ENCODE data around the gene LRRC23. TPM values are rescaled to one million over a fixed set of nuclear protein-coding genes. Genes with fewer than 3 reads are reported as not detected.

The LRRC23 gene
- total and polyA plus RNA-seq, 9 of the 15 experiments (the other 6 are each of a cell fraction or from before 2014, with no cell fraction given) = 2.2 to 7.0 (median 3.0) TPM

DNA sequence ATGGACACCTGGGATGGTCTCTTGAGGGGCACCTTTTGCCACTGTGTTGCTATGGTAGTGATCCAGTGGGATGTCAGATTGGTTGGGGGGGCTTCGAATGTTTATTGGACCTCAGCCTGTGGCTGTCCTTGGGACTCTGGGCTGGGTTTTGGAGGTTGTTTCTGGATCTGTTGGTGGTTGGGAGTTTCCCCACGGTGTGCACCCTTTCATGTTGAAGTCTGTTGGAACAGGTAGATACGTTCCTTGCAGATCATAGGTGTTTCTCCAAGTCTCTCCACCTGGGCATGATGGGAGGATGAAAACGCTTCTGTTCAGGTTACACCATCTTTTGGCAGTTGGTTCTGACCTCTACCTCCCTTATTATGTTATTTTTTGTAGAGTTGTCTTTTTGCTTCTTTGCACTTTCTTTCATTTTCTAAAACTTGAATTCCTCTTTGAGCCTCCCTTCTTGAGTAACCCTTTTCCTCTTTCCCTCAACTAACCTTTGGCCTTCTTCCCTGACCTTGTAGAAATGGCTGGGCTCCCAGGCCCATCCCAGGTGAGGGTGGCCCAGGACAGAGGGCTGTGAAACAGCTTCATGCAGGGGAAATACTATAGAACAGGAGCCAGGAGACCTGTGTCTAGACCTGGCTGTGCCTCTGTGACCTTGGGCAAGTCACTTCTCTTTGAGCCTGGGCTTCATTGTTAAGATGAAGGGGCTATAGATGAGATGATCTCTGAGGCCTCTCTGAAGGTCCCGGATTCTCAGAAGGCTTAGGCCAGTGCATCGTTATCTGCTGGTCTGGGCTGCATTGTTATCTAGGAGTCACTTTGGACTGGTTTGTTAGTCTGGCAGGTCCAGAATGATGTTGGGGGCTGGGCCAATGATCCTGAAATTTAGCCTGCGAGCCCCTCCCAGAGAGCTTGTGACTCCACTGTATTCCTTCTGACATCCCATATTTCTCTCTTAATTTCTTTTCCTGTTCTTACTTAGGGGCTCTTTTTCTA, 25.1 kb downstream of the LRRC23 start (continued):
- TF ChIP-seq, protein P1, sequence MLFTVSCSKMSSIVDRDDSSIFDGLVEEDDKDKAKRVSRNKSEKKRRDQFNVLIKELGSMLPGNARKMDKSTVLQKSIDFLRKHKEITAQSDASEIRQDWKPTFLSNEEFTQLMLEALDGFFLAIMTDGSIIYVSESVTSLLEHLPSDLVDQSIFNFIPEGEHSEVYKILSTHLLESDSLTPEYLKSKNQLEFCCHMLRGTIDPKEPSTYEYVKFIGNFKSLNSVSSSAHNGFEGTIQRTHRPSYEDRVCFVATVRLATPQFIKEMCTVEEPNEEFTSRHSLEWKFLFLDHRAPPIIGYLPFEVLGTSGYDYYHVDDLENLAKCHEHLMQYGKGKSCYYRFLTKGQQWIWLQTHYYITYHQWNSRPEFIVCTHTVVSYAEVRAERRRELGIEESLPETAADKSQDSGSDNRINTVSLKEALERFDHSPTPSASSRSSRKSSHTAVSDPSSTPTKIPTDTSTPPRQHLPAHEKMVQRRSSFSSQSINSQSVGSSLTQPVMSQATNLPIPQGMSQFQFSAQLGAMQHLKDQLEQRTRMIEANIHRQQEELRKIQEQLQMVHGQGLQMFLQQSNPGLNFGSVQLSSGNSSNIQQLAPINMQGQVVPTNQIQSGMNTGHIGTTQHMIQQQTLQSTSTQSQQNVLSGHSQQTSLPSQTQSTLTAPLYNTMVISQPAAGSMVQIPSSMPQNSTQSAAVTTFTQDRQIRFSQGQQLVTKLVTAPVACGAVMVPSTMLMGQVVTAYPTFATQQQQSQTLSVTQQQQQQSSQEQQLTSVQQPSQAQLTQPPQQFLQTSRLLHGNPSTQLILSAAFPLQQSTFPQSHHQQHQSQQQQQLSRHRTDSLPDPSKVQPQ (CRISPR knock-in tag; IDR thresholded peaks at IDR 0.05; ENCODE audit: borderline replicate concordance) = no peak
- no peak for TF ChIP-seq ARID4B (CRISPR knock-in tag; IDR thresholded peaks at IDR 0.05)
- TF ChIP-seq, protein P2, sequence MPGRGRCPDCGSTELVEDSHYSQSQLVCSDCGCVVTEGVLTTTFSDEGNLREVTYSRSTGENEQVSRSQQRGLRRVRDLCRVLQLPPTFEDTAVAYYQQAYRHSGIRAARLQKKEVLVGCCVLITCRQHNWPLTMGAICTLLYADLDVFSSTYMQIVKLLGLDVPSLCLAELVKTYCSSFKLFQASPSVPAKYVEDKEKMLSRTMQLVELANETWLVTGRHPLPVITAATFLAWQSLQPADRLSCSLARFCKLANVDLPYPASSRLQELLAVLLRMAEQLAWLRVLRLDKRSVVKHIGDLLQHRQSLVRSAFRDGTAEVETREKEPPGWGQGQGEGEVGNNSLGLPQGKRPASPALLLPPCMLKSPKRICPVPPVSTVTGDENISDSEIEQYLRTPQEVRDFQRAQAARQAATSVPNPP (IDR thresholded peaks at IDR 0.05; ENCODE audit: borderline replicate concordance, insufficient read depth, insufficient read length) = no peak
- TF ChIP-seq PTRF (tag; IDR thresholded peaks at IDR 0.05) = no peak
- TF ChIP-seq ZNF717 (CRISPR knock-in tag; IDR thresholded peaks at IDR 0.05) = no peak
- no peak for TF ChIP-seq MECOM (CRISPR knock-in tag; IDR thresholded peaks at IDR 0.05)
- no peak for TF ChIP-seq SIX5 (IDR thresholded peaks at IDR 0.05; ENCODE audit: borderline replicate concordance in 1 of 2, insufficient read depth in 1 of 2, low read depth in 1 of 2, low read length in 2 of 2)
- TF ChIP-seq, protein P3, sequence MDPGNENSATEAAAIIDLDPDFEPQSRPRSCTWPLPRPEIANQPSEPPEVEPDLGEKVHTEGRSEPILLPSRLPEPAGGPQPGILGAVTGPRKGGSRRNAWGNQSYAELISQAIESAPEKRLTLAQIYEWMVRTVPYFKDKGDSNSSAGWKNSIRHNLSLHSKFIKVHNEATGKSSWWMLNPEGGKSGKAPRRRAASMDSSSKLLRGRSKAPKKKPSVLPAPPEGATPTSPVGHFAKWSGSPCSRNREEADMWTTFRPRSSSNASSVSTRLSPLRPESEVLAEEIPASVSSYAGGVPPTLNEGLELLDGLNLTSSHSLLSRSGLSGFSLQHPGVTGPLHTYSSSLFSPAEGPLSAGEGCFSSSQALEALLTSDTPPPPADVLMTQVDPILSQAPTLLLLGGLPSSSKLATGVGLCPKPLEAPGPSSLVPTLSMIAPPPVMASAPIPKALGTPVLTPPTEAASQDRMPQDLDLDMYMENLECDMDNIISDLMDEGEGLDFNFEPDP (CRISPR knock-in tag; IDR thresholded peaks at IDR 0.05) = no peak
- peak in 1 of 2 experiments; percentile 80; a peak in 1 of 4 replicates for TF ChIP-seq RCOR1 (IDR thresholded peaks at IDR 0.05; ENCODE audit: borderline replicate concordance in 1 of 2, low read depth in 2 of 2, low read length in 2 of 2)
- no peak for TF ChIP-seq ATF7 (IDR thresholded peaks at IDR 0.05)
- TF ChIP-seq POLR2B (IDR thresholded peaks at IDR 0.05; ENCODE audit: low read depth, partially characterized antibody) = no peak
- no peak for TF ChIP-seq TRIM24 (IDR thresholded peaks at IDR 0.05)
- no peak for TF ChIP-seq ASH1L (IDR thresholded peaks at IDR 0.05; ENCODE audit: borderline replicate concordance, low read depth, partially characterized antibody)
- TF ChIP-seq NCOR1 (IDR thresholded peaks at IDR 0.05) = peak; percentile 66
- TF ChIP-seq RFX7 (CRISPR knock-in tag; IDR thresholded peaks at IDR 0.05) = no peak
- 0 out of 2 replicates have a peak, but pooled peaks have one; percentile 20 for TF ChIP-seq MTA3 (IDR thresholded peaks at IDR 0.05; ENCODE audit: borderline replicate concordance)
- no peak for TF ChIP-seq ZNF146 (CRISPR knock-in tag; IDR thresholded peaks at IDR 0.05; ENCODE audit: unreplicated experiment)
